SHP77 (cell line): ENCODE measurements around the gene ADAMTS9.

ENCODE experiments used
- DNase-seq, 2 experiments: peaks; one replicate each; lab custom pipeline; 2025; lab: John Stamatoyannopoulos, UW

The ADAMTS9 gene, protein sequence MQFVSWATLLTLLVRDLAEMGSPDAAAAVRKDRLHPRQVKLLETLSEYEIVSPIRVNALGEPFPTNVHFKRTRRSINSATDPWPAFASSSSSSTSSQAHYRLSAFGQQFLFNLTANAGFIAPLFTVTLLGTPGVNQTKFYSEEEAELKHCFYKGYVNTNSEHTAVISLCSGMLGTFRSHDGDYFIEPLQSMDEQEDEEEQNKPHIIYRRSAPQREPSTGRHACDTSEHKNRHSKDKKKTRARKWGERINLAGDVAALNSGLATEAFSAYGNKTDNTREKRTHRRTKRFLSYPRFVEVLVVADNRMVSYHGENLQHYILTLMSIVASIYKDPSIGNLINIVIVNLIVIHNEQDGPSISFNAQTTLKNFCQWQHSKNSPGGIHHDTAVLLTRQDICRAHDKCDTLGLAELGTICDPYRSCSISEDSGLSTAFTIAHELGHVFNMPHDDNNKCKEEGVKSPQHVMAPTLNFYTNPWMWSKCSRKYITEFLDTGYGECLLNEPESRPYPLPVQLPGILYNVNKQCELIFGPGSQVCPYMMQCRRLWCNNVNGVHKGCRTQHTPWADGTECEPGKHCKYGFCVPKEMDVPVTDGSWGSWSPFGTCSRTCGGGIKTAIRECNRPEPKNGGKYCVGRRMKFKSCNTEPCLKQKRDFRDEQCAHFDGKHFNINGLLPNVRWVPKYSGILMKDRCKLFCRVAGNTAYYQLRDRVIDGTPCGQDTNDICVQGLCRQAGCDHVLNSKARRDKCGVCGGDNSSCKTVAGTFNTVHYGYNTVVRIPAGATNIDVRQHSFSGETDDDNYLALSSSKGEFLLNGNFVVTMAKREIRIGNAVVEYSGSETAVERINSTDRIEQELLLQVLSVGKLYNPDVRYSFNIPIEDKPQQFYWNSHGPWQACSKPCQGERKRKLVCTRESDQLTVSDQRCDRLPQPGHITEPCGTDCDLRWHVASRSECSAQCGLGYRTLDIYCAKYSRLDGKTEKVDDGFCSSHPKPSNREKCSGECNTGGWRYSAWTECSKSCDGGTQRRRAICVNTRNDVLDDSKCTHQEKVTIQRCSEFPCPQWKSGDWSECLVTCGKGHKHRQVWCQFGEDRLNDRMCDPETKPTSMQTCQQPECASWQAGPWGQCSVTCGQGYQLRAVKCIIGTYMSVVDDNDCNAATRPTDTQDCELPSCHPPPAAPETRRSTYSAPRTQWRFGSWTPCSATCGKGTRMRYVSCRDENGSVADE (N-terminal part only)

DNA sequence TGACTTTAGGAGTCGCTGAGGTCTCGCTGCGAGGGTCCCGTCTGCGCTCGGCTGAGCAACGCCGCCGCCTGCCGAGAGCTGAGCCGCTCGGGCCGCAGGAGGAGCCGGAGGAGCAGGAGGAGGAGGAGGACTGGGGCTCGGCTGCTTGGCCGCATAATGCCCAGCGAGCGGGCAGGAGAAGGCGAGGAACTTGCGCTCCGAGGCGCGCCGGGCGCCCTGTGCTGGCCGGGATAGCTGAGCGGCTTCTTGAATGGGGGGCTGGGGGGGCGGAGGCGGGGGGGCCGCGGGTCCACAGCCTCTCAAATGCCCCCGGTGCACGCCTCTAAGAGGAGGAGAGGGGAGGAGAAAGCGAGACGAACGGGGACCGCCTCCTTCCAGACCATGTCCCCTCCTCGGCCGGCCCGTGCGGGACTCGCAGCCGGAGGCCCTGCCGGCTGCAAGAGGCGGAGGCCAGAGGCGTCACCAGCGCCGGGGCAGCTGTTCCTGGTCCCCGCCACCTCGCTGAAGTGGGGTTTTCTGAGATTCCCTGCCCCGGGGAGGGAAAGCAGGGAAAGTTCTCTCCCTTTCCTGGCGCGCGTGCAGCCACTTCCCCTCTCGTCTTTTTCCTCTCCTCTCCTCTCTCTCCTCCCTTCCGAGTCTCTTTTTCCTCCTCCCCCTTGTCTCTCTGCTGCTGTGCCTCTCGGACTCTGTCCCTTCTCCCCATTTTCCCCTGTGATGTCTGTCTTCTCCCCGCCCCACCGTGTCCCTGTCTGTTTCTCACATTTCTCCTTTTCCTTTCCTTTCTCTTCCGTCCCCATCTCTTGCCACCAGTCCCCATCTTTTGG lies at the start of gene ADAMTS9:
TSS of gene ADAMTS9 (minus strand) at position 220 of the 824 bp plus-strand sequence. CDS start 343 bp downstream, outside the sequence.
- no peak for DNase-seq

DNA sequence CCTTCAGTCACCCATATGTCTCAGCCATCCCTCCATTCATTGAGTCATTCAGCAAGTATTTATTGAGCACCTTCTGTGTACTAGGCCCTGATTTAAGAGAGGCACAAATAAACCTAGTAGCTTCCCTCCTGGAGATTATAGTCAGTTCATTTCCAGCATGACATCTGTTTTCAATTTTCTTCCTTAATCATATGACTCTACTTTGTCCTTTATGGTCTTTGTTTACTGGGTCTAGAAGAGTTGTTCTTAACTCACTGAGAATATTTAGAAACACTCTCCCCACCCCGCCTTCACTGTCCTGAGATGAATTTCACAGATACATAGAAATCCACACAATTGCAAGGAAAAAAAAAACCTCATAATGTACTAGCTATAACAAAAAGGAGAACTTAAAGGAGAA lies 44.8 kb upstream of the ADAMTS9 start:
- DNase-seq: no peak

DNA sequence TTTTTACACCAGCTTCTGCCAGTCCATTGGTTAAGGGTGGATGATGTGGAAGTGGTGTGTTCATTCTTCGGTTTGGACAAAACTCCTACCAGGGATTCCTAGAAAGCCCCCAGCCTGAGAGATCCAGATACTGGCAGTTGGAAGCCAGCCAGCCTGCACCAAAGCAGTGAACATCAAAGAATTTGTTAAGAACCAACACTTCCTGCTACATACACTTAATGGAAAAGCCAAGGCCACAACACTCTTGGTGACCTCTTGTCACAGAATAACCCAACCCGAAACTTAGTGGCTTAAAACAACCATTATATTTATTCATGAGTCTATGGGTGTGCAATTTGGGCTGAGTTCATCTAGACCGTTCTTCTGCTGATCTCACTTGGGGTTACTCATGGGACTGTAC lies 42.9 kb upstream of the ADAMTS9 start:
- DNase-seq: no peak

DNA sequence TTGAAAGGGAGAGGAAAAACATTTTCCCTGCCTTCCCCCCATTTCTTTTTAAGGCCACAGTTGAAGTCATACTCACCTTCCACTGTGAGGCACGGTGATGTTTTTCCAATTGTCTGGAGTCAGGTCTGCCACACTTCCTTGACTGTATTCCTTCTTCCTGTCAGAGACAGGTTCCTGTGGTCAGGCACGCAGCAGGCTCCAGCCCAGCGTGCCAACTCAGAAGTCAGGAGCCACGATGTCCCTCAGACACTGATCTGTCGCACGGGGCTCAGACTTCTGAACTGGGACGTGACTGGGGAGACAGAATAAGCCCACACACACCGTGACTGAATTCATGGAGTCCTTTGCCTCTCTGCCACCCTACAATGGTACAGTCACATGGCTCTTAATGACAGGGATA lies 41.2 kb upstream of the ADAMTS9 start:
- no peak for DNase-seq

DNA sequence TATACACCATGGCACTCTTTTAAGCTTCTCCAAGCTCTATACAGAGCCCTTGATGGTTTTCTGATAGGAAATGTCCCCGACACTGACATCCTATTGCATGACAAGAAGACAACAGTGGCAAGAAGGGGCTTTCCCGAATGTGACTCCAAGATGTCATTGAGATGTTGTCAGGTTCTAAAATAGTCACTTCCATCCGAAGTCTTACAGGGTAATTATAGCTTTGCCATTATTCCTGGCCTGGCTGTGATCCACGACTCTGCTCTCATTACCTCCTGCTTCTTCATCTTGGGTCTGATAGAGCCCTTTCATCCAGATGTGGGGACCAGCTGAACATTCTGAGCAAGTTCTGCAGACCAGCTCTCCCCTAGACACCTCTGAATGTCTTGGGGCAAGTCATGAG lies 40.6 kb upstream of the ADAMTS9 start:
- DNase-seq: no peak

DNA sequence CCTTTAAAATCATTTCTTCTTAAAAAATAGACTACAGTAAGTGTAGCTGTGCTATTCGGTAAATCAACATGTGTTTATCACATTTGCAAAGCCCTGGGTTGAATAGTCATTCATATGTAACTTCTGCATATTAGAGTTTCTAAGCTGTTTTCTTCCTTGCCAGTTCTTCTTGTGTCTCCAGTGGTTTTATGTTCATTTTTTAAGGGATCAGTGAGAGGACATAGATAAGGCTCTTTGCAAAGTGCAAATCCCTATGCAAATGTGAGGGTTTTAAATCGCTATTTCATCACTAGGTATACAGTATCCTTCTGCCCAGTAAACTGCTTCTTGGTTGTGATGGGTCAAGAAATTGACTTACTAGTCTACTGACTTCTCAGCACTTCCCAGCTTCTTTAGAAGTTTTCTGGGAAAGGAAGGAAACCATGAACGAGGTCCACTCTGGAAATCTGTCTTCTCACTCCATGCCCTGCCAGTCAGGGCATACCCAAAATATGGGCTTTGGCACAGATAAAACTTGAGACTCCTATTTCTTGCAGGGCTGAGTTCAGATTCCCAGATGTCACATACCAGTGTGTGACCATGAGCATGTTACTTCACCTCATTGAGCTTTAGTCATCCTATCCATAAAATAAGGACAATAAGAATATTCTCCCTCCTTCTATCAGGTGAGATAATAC lies 38.8 kb upstream of the ADAMTS9 start:
- no peak for DNase-seq

DNA sequence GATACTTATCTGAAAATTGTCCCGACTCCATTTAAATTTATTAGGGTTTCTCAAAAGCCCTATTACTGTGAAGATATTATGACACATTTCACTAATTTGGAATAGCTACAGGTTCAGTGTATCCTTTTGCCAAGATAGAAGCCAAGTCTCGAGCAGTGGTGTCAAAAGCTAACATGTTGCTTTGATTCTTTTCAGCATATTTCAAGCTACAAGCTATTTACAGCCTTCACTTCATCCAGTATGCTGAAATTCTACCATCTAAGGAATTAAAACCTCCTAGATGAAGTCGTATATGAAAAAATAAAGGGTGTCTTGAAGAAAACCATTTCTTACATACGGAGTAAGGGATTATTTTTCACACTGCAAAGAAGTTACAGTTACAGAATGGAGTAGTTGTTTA lies 31.2 kb upstream of the ADAMTS9 start:
- DNase-seq: no peak

DNA sequence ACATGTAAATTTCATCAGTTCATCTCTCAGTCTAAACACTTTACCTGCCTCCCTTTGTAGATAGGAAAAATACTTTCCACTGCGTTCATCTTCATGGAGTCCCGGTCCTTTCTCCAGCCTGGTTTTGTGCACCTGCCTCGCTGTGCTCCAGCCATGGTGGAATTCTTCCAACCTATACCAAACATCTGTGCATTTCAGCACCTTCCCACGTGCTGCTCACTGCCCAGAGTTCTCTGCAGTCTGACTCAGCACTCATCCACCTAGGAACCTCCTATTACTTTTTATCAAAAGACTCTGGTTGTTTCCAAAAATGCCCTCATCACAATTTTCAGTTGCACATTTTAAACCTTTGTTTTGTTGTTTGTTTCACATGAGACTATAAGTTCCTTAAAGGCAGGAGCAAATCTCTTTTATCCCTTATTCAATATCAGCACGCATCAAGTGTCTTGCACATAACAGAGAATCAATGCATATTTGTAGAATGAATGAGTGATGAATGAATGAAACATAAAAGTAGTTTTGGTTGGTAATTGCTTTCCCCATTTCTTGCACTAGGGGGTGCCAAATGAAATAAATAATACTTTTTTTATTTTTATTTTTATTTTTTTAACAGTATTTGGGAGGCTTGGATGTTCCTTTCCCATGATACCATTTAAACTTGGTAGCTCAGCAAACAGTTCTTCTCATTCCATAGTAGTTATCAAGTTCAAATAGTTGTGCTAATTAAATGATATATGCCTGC lies 30.2 kb upstream of the ADAMTS9 start:
- no peak for DNase-seq

DNA sequence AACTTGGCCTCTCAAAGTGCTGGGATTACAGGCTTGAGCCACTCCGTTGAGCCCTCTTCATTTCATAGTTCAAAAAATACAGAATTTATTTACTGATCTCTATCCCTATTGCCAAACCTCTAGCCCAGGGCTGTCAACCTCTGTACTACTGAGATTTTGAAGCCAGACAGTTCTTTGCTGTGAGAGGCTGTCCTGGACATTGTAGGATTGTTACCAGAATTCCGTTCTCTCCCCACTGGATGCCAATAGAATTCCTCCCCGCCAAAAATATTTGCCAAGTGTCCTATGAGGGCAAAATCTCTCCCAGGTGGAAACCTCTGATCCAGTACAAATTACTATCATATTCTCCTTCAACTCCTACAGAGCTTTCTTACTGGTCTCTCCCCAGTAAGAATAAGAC lies 29.6 kb upstream of the ADAMTS9 start:
- no peak for DNase-seq

DNA sequence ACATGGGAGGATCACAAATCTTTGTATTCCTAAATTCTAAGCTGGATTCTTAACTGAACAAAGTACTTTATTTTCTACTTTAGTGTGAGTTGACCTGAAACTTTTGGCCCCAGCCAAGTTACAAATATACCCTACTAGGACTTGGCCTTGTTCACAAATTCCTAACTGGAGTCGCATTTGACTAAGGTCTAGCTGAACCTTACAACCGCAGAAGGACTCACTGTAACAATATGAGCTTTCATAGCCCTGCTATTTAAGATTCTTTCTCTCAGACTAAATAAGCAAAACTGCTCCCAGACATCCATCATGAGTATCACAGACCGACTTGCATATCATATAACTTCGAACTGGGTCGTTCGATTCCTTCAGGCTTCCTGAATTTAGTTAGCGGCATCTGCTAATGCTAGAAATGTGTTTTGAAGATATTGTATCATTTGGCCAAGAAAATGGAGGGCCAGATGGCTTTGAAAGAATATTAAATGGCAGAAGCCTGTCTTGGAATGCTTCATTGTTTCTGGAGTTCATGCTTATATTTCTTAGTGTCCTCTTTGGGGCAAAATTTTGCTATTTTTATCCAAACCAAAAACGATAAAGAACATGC lies 28.4 kb upstream of the ADAMTS9 start:
- DNase-seq: no peak

DNA sequence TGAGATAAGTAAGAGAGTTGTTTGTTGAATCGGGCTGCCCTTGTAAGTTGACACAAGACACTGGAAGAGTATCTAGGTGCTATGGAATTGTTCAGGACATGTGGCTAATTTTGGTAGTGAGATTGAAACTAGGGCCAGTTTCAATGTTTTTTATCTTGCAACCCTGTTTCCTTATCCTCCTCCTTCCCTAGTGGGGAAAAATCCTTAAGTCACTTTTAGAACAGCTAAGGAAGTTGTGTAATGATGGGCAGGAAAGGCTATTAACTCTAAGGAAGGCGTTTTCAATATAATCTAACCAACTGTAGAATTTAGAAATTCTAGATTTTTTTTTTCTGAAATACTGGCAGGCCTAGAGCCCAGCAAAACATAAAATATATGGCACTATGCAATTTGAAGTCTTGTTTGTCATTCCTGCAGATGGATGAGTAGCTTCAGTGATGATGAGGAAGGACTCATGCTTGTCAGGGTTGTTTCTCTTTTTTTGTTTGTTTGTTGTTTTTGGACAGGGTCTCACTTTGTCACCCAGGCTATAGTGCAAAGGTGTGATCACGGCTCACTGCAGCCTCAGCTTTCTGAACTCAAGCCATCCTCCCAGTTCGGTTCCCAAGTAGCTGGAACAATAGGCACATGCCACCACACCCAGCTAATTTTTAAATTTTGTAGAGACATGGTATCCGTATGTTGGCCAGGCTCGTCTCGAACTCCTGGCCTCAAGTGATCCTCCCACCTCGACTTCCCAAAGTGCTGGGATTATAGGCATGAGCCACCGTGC lies 27.6 kb upstream of the ADAMTS9 start:
- no peak for DNase-seq

DNA sequence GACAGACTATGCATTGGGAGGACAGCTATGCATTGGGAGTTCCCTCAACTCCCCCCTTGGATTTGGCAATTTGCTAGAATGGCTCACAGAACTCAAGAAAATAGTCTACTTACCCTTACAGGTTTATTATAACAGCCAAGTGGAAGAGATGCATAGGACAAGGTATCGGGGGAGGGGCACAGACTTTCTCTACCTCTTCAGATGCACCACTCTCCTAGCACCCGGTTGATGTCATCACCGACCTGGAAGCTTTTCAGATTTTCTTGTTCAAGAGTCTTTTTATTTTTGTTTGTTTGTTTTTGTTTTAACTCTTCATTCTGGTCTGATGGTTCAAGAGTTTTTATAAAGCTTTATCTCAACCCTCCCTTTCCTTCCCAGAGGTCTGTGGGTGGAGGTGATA lies 20.7 kb upstream of the ADAMTS9 start:
- DNase-seq: no peak

DNA sequence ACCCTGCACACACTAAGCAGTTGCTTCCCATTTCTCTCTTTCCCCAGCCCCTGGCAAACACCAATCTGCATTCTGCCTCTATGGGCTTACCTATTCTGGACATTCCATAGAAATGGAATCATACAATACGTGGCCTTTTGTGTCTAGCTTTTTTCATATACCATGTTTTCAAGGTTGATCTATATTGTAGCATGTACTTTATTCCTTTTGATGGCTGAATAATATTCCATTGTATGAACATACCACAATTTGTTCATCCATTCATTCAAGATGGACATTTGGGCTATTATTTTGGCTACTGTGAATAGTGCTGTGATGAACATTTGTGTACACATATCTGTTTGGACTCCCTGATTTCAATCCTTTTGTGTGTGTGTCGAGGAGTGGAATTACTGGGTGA lies 18.1 kb upstream of the ADAMTS9 start:
- DNase-seq: no peak

DNA sequence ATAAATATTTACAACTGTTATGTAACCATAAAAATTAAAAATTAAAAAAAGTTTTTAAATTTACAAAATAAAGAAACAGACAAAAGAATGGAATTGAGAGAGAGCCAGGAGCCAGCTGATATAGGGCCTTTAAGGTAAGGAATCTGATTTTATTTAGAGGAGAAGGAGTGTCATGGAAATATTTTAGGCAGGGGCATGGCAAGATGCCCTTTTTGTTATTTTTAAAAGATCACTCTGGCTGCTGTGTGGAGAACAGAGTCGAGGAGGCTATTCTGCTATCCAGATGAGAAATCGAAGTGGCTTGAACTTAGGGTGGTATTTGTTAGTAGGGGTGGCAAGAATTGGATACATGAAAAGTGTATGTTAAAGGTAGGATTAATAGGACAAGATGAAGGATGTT lies 9.1 kb upstream of the ADAMTS9 start:
- DNase-seq: no peak

DNA sequence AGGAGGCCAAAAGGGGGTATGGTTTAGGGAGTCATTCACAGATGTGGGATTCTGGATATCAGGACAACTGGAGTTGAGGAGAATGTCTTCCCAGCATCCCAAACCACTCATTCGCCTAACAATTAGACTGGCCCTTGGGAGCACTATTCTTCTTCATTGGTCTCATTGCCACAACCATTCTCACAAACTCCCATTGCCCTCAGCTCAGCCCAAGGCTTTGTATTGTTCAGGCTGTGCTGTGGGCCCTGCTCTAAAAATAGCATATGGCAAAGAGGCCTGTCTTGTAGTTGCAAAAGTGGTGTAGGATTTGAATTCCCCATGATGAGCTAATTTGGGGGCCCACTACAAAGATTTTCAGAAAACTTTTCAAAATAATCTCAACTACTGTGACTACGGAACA lies 6.3 kb upstream of the ADAMTS9 start:
- DNase-seq: no peak

DNA sequence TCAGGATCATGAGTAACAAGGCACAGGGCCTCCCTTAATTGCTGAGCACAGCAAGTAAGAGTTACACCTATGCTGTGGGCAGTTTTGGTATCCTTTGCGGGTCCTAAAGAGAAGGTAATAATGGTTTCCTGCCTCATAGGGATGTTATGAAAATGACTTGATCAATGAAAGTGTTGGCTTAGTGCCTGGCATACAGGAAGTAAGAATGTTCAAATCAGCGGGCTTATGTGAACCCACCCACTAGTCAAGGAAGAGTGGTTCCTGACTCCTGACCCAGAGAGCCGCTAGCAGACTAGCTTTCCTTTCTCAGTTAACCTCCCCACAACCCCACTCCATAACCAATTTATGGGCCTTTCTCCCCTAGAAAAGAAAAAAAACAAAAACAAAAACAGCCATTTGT lies 5.2 kb upstream of the ADAMTS9 start:
- no peak for DNase-seq

DNA sequence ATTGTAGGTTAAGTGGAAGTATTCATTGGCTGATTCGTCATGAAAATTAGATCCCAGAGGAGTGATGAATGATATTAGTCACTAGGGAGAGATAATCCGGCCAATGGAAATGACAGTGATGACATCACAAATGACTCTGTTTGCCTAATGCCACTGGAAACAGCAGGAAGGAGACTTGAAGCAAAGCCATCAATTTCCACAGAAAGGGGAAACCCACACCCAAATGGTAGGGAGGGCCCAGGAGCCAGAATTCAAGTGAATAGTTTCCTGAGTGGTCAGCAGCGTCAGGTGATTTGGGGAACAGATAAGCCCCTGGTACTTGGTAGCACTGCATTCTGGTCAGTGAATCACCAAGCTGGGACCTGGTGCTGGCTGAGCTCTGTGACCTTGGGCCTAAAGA lies 3.3 kb upstream of the ADAMTS9 start:
- no peak for DNase-seq

DNA sequence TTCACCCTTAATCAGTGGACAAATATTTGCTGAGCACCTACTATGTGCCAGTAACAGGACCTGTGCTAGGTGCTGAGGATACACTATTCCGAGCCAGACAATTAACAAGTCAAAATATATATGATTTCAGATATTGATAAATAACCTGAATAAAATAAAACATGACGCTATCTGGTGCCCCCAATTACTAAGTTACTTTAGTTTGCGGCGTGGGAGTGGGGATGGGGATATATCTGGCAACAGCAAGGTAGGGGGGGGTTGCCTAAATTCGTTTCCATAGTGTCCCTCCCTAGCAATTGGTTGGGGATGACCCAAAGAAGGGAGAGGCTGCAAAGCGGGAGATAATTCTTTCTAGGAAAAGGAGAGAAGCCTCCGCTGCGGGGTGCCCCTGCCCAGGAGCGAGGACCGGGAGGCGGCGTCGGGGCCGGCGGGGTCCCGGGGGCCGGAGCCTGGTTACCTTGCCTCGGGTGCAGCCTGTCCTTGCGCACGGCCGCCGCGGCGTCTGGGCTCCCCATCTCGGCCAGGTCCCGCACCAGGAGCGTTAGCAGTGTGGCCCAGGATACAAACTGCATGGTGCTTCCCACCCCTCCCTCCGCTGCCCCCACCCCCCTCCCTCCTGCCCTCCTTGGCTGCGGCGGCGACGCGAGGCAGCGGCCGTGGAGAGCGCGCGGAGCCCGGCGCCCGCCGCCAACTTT lies 567 bp downstream of the ADAMTS9 start:
- DNase-seq: no peak
